ENCODE data around the gene ZNF189.
"Not testable (repeated sequence)": the region's sequence is repeated elsewhere in the genome, so short reads cannot be mapped to it uniquely, and the experiment has no call there.

The ZNF189 gene

DNA sequence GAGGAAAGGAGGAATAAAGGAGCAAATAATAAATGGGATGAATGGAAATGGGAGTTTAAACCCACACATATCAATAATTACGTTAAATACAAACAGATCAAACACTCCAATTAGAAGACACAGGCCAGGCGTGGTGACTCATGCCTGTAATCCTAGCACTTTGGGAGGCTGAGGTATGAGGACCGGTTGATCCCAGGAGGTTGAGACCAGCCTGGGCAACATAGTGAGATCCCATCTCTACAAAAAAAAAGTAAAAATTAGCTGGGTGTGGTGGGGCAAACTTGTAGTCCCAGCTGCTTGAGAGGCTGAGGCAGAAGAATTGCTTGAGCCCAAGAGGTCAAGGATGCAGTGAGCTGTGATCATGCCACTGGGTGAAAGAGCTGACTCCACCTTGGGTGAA lies 17.5 kb upstream of the ZNF189 start:
- no peak overlapping the region for H3K27ac ChIP-seq
- TF ChIP-seq CTCF (conservative IDR thresholded peaks at IDR 0.05), result no peak

- TF ChIP-seq CTCF (conservative IDR thresholded peaks at IDR 0.05), result no peak
- H3K27ac ChIP-seq, result no peak overlapping the region
Measured at GRCh38 chr9:101381833-101382342, 16.8 kb upstream of the ZNF189 start.

DNA sequence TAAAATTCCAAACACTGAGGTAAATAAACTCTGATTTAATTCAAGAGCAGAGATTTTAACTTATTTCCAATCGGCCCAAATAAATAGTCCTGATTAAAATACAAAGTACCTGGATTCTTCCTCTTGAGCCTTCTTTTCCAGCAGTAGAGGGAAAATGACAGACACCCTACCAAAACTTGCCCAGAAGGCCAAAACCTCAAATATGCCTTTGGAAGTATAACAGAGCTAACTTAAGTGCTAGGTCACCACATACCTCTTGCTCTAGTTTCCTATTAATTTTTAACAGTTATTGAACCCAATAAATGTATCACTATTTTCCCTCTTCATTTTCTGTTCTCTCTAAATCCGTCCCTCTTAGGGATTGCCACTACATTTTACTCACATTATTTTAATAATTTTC lies 15.3 kb upstream of the ZNF189 start:
- no peak overlapping the region for H3K27ac ChIP-seq
- no peak for TF ChIP-seq CTCF (conservative IDR thresholded peaks at IDR 0.05)

GRCh38 chr9:101384873-101385536 lies 13.6 kb upstream of the ZNF189 start, which contains the start of gene BAAT:
BAAT (minus strand) TSS chr9:101385006; CDS start chr9:101371404, 13,602 bp downstream.
- not testable (repeated sequence) for H3K27ac ChIP-seq

- TF ChIP-seq CTCF (conservative IDR thresholded peaks at IDR 0.05), result peak; percentile 73
- H3K27ac ChIP-seq, result peak overlapping the region; percentile 45; the same call in 1 of the 2 replicates
Measured at GRCh38 chr9:101387871-101388506, 10.7 kb upstream of the ZNF189 start.

- H3K27ac ChIP-seq, result peak overlapping the region; percentile 45; the same call in 1 of the 2 replicates
- TF ChIP-seq CTCF (conservative IDR thresholded peaks at IDR 0.05), result peak; percentile 32; the same call in 1 of the 2 replicates
Measured at GRCh38 chr9:101388507-101388993, 10.1 kb upstream of the ZNF189 start.

GRCh38 chr9:101393135-101393534 lies 5.5 kb upstream of the ZNF189 start:
- no peak for TF ChIP-seq CTCF (conservative IDR thresholded peaks at IDR 0.05)
- H3K27ac ChIP-seq, result no peak overlapping the region

DNA sequence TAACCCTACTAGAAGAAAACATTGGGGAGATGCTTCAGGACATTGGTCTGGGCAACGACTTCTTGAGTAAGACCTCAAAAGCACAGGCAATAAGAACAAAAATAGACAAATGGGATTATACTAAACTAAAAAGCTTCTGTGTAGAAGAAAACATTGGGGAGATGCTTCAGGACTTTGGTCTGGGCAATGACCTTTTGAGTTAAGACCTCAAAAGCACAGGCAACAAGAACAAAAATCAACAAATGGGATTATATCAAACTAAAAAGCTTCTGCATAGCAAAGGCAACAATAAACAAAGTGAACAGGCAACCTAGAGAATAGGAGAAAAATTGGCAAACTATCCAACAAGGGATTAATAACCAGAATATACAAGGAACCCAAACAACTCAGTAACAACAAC lies 4.0 kb upstream of the ZNF189 start:
- H3K27ac ChIP-seq, result no peak overlapping the region
- TF ChIP-seq CTCF (conservative IDR thresholded peaks at IDR 0.05), result no peak
